ENCODE data around the gene FGFBP1.

GRCh38 chr4:15956179-15956850 lies 17.8 kb upstream of the FGFBP1 start:
- TF ChIP-seq CTCF (conservative IDR thresholded peaks at IDR 0.05 in 1 of 2, IDR thresholded peaks at IDR 0.05 in 1 of 2; ENCODE audit: extremely low read depth in 1 of 2, insufficient read depth in 1 of 2, low read depth in 1 of 2, low read length in 2 of 2) (peak; percentile 99 to 100), EZH2 (IDR thresholded peaks at IDR 0.05; ENCODE audit: borderline replicate concordance, low read length) (no peak)

Data from mammary epithelial cell (primary cell).